HG03520 (cell line): ENCODE data around the gene PRIM1.
"Not testable (repeated sequence)": the region's sequence is repeated elsewhere in the genome, so short reads cannot be mapped to it uniquely, and the experiment has no call there.

Experiments
- ATAC-seq: cut with Tn5 transposase; IDR thresholded peaks from one replicate; pipeline ENCODE4 v1.9.1; 2021; ENCODE audit warnings: mild to moderate bottlenecking, moderate library complexity; ENCODE audit not compliant: unreplicated experiment

Gene PRIM1

DNA sequence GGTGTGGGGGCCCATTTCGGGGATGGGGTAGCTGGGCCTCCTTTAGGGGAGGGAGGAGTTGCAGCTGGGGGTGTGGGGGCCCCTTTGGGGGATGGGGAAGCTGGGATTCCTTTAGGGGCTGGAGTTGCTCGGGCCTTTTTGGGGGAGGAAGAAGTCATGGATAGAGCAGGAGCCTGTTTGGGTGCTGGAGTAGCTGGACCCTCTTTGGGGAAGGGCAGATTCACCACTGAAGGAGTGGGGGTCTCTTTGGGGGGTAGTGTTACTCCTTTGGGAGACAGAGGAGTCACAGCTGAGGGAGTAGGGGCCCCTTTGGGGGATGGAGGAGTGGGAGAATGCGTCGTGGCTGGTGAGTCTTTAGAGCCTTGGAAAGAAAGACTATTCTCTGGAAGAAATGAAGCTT, 33.5 kb downstream of the PRIM1 start:
- no peak for ATAC-seq

DNA sequence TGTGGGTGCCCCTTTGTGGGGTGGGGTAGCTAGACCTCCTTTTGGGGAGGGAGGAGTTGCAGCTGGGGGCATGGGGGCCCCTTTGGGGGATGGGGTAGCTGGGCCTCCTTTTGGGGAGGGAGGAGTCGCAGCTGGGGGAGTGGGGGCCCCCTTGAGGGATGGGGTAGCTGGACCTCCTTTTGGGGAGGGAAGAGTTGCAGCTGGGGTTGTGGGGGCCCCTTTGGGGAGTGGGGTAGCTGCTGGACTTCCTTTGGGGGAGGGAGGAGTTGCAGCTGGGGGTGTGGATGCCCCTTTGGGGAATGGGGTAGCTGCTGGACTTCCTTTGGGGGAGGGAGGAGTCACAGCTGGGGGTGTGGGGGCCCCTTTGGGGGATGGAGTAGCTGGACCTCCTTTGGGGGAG, 34.0 kb downstream of the PRIM1 start:
- ATAC-seq, result no peak

DNA sequence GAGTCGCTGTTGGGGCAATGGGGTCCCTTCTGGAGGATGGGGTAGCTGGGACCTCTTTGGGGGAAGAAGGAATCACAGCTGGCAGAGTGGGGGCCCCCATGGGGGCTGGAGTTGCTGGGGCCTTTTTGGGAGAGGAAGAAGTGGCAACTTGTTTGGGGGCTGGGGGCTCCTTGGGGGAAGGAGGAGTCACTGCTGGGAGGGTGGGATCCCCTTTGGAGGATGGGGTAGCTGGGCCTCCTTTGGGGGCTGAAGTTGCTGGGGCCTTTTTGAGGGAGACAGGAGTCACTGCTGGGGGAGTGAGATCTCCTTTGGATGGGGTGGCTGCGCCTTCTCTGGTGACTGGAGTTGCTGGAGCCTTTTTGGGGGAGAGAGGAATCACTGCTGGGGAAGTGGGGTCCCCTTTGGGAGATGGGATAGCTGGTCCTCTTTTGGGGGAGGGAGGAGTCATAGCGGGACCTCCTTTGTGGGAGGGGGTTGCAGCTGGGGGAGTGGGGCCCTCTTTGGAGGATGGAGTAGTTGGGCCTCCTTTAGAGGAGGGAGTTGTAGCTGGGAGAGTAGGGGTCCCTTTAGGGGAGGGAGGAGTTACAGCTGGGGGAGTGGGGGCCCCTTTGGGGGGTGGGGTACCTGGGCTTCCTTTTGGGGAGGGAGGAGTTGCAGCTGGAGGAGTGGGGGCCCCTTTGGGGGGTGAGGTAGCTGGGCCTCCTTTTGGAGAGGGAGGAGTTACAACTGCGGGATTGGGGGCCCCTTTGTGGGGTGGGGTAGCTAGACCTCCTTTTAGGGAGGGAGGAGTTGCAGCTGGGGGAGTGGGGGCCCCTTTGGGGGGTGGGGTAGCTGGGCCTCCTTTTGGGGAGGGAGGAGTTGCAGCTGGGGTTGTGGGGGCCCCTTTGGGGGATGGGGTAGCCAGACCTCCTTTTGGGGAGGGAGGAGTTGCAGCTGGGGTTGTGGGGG, 34.9 kb downstream of the PRIM1 start:
- no peak for ATAC-seq

DNA sequence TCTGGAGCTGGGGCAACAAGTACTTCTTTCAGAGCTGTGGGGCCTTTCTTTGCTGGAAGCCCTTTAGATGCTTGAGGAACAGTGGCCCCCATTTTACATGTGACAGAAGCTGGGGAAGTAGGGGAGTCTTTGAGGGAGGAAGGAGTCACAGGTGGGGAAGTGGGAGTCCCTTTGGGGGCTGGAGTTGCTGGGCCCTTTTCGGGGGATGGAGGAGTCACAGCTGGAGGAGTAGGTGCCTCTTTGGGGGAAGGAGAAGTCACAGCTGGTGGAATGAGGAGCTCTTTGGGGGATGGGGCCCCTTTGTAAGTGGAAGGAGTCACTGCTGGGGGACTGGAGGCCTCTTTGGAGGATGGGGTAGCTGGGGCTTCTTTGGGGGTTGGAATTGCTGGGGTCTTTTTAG, 35.7 kb downstream of the PRIM1 start:
- no peak for ATAC-seq

DNA sequence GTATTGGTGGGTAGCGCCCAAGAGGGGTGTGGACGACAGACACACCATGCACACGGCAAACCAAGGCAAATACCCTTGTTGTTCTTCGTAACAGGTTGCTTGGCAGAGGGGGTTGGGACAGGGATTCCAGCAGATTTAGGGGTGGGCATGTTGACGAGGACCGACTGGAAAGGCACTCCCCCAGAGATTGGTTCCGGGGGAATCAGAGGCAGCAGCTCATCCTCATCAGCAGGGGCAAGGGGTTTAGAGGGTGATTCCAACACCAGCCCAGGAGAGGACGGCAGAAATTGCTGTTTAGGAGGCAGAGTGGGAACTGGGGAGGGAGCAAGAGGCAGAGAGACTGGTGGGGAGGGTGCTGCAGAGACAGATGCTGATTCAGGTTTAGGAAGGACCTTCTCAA, 36.3 kb downstream of the PRIM1 start:
- ATAC-seq, result no peak

DNA sequence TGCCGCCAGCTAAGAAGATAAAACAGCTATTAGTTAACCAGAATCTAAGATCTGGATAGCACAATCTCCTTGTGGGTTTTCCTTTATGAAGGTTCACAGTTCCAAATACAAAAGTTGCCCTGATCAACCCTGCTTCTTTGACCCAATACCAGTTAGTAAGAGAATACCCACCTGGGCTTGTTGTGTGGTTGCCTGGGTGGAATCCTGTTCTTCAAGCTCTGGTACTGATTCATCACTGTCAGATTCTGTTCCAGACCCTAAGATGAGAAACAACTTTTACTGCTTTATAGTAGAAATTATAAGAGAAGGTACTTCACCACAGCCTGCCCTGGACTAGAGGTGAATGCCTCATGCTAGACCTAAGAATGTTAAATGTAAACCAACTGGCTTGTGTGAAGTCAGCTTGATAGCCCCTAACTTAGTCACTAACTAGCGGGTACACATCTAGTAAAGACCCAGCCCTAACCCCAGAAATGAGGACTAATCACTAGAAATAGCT, 37.6 kb downstream of the PRIM1 start:
- no peak for ATAC-seq

DNA sequence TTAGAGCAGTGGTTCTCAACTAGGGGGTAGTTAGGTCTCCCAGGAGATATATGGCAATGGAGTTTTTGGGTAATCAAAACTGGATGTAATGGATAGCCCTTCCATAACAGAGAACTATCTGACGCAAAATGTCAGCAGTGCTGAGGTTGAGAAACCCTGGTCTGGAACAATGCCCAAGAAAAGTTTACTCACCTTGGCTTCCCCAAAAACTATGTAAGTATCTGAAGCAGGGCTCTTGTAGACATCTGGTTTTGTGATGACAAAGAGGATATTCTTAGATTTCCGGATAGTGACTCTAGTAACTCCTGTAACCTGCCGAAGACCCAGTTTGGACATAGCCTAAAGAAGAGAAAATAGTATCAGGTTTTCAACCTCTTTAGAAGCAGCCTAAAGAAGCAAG, 38.8 kb downstream of the PRIM1 start:
- no peak for ATAC-seq

DNA sequence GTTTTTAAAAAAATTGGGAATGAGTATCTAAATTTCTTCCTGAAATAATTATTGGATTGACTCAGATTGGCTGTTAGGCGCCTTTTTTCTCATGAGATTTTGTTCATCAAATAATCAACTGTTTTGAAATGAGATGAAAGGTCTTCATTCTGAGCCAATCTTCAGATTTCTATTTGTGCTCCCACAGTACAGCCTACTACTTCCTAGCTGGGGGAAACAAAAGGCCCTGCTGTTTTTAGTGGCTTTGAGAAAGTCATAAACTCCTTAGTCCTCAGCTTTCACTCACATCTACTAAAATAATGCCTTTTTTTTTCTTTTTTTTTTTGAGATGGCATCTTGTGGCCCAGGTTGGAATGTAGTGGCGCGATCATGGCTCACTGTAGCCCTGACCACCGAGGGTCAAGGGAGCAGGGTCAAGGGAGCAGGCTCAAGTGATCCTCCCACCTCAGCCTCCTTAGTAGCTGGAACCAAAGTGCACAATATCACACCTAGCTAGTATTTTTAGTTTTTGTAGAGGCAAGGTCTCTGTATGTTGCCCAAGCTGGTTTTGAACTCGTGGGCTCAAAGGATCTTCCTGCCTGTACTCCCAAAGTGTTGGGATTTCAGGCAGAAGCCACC, 42.3 kb downstream of the PRIM1 start:
- ATAC-seq, result no peak

- ATAC-seq, result not testable (repeated sequence)
These were observed 47.6 kb downstream of the PRIM1 start for GRCh38 chr12:56704522-56704921.

DNA sequence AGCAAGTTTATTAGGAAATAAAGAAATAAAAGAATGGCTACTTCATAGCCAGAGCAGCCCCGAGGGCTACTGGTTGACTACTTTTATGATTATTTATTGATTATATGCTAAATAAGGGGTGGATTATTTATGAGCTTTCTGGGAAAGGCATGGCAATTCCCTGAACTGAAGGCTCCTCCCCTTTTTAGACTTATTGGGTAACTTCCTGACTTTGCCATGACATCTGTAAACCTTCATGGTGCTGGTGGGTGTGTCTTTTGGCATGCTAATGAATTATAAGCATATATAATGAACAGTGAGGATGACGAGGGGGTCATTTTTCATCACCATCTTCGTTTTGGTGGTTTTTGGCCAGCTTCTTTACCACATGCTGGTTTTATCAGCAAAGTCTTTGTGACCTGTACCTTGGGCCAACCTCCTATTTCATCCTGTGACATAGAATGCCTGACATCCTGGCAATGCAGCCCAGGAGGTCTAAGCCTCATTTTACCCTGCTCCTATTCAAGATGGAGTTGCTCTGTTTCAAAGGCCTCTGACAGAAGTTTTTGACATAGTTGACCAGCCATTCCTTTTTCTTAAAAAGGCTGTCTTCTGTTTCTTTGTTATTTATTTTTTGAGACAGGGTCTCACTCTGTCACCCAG, 53.0 kb downstream of the PRIM1 start:
- no peak for ATAC-seq

DNA sequence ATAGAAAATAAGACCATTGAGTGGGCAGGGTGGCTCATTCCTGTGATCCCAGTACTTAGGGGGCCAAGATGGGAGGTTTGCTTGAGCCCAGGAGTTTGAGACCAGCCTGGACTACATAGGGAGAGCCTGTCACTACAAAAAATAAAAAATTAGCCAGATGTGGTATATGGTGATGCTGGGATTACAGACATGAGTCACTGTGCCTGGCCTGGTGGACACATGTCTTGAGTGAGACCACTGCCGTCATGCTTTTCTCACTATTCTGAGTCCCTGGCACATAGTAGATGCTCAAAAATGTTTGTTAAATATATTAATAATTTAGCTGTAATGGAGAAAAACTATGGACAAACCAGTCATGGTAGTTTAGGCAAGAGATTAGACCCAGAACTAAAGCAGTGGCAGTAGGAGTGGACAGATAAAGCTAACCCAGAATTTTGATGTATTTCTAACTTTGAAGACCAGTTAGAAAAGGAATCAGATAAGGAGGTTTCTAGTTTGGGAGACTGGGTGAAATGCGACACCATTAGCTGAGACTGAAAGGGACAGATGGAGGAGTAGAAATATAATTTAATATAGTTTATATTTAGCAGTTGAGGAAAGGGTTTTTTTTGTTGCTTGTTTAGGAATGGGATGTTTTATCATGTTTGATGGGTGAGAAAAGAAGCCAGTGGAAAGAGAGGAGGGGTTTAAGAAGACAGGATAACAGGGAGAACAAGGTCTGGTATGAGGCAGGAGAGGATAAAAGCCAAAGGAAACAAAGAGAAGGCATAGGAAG, 56.6 kb downstream of the PRIM1 start:
- no peak for ATAC-seq

GRCh38 chr12:56694161-56694560, 58.0 kb downstream of the PRIM1 start:
- no peak for ATAC-seq

GRCh38 chr12:56688846-56689109, 63.3 kb downstream of the PRIM1 start:
- no peak for ATAC-seq

GRCh38 chr12:56688129-56688845, 63.8 kb downstream of the PRIM1 start, which contains the start of gene PTGES3:
PTGES3 (minus strand) TSS chr12:56688284; CDS start chr12:56687999, 285 bp downstream.
- ATAC-seq, result peak; percentile 59

GRCh38 chr12:56687223-56688128, 64.6 kb downstream of the PRIM1 start:
- ATAC-seq, result no peak

GRCh38 chr12:56684745-56685359, 67.3 kb downstream of the PRIM1 start:
- no peak for ATAC-seq

GRCh38 chr12:56682323-56682722, 69.8 kb downstream of the PRIM1 start:
- ATAC-seq, result no peak
